ENCODE measurements around the gene NUDC. TPM values are rescaled to one million over a fixed set of nuclear protein-coding genes. Genes with fewer than 3 reads are reported as not detected.

Gene NUDC
- total RNA-seq, 1 experiment from 2014 or later = 161 TPM

- peak; percentile 95 for ATAC-seq
- intact Hi-C loops (cut with micrococcal nuclease; ENCODE audit: unreplicated experiment) (no loop called here), in situ Hi-C loops (cut with HindIII; ENCODE audit: low pct_unique_long_range_greater_than_20kb, low sequenced_read_pairs) (no loop called here)
- no peaks in the 10 kb centered on the region for H3K9me3 ChIP-seq (ENCODE audit: control insufficient read depth, insufficient read depth, low read depth, low read length)
- peak within 1 kb of the TSS; percentile 82 to 95 for H3K4me3 ChIP-seq (ENCODE audit: low read depth in 2 of 2, low read length in 2 of 2)
- ChIA-PET CTCF (interaction anchor here (0.6 kb wide), 1 partner anchor 77 kb away, joined by 7 read pairs; no protein-coding TSS in a partner anchor), POLR2A (interaction anchor here (0.6 kb wide), 4 partner anchors 19 to 718 kb away, joined by 4 to 13 read pairs (median 5); no protein-coding TSS in a partner anchor)
- H3K27me3 ChIP-seq (ENCODE audit: control insufficient read depth, insufficient read depth, low read length) = no peaks in the 10 kb centered on the region
- H3K27ac ChIP-seq (ENCODE audit: low read length) = peak within 1 kb of the TSS; percentile 95
- no TSS peak for BruUV-seq (replicated peaks)
- no peak for TF ChIP-seq CTCF (IDR thresholded peaks at IDR 0.05)
- TF ChIP-seq TCF7L2 (IDR thresholded peaks at IDR 0.05; ENCODE audit: low read depth, low read length) = no peak
- TF ChIP-seq SIN3A (IDR thresholded peaks at IDR 0.05; ENCODE audit: borderline replicate concordance, insufficient read depth, low read depth, low read length) = peak; percentile 59; the same call in 1 of the 2 replicates
- TF ChIP-seq REST (IDR thresholded peaks at IDR 0.05; ENCODE audit: insufficient read depth in 1 of 2, low read depth in 2 of 2, low read length in 1 of 2) = 0 out of 4 replicates have a peak, but pooled peaks of 1 of the 2 experiments have one; percentile 37
- TF ChIP-seq POLR2AphosphoS5 (IDR thresholded peaks at IDR 0.05; ENCODE audit: low read depth, low read length) = peak; percentile 98
- DNase-seq (ENCODE audit: low read depth, low spot score) = no peak
- peaks cover 20% of the 10 kb centered on the region for H3K36me3 ChIP-seq (ENCODE audit: control insufficient read depth, insufficient read depth, low read length)
- H3K4me1 ChIP-seq (ENCODE audit: control insufficient read depth, insufficient read depth, low read length) = peaks cover 17% of the 10 kb centered on the region
Measured at GRCh38 chr1:26889551-26890466, 31.7 kb upstream of the NUDC start, which contains the start of gene GPN2. Gene GPN2 (minus strand): TSS chr1:26890283. CDS start chr1:26890096, 187 bp downstream.

- ATAC-seq (peak; percentile 73), DNase-seq (ENCODE audit: low read depth, low spot score) (no peak)
- CTCF ChIA-PET = no interaction called here
- BruUV-seq (replicated peaks) = no TSS peak
- no peaks in the 10 kb centered on the region for H3K9me3 ChIP-seq (ENCODE audit: control insufficient read depth, insufficient read depth, low read depth, low read length)
- in situ Hi-C loops (cut with HindIII; ENCODE audit: low pct_unique_long_range_greater_than_20kb, low sequenced_read_pairs) (no loop called here), intact Hi-C loops (cut with micrococcal nuclease; ENCODE audit: unreplicated experiment) (no loop called here)
- H3K27ac ChIP-seq (ENCODE audit: low read length) = peak overlapping the region; percentile 95
- POLR2A ChIA-PET = interaction anchor here (0.6 kb wide), 3 partner anchors 124 to 718 kb away, joined by 4 to 13 read pairs (median 6); no protein-coding TSS in a partner anchor
- peak overlapping the region; percentile 82 to 95 for H3K4me3 ChIP-seq (ENCODE audit: low read depth in 2 of 2, low read length in 2 of 2)
- peaks cover 17% of the 10 kb centered on the region for H3K4me1 ChIP-seq (ENCODE audit: control insufficient read depth, insufficient read depth, low read length)
- TF ChIP-seq POLR2AphosphoS5 (IDR thresholded peaks at IDR 0.05; ENCODE audit: low read depth, low read length) = no peak; the same call in 1 of the 2 replicates
- TF ChIP-seq CTCF (IDR thresholded peaks at IDR 0.05) = no peak
- TF ChIP-seq SIN3A (IDR thresholded peaks at IDR 0.05; ENCODE audit: borderline replicate concordance, insufficient read depth, low read depth, low read length) = no peak
- no peak for TF ChIP-seq REST (IDR thresholded peaks at IDR 0.05; ENCODE audit: insufficient read depth in 1 of 2, low read depth in 2 of 2, low read length in 1 of 2)
- TF ChIP-seq TCF7L2 (IDR thresholded peaks at IDR 0.05; ENCODE audit: low read depth, low read length) = no peak
- H3K36me3 ChIP-seq (ENCODE audit: control insufficient read depth, insufficient read depth, low read length) = peaks cover 20% of the 10 kb centered on the region
- H3K27me3 ChIP-seq (ENCODE audit: control insufficient read depth, insufficient read depth, low read length) = no peaks in the 10 kb centered on the region
Measured at GRCh38 chr1:26890467-26890796, 31.1 kb upstream of the NUDC start.

Measured in Panc1 (cell line).